GM12878 (cell line): ENCODE results near the gene CDCP2. TPM values are rescaled to one million over a fixed set of nuclear protein-coding genes. Genes with fewer than 3 reads are reported as not detected.

ENCODE experiments used
- ATAC-seq: fragments of 200-7000 bp; cut with Tn5 transposase; 3 replicates; pipeline ENCODE4 v1.9.1; 2020; ENCODE audit warnings: mild to moderate bottlenecking, moderate library complexity
- BruUV-seq: library from RNA; stranded (reverse); fragments of 400-500 nt; replicated peaks from 2 replicates; lab custom pipeline; 2021; lab: Mats Ljungman, UMichigan
- CTCF ChIA-PET: fragments of 300-600 bp; sonication (Branson Sonifier 250); formaldehyde crosslinking; extraction: SDS; loops from one replicate; lab custom pipeline; 2021; ENCODE audit warnings: inconsistent platforms; lab: Yijun Ruan, JAX
- POLR2A ChIA-PET: fragments of 350-600 bp; formaldehyde crosslinking; extraction: SDS; loops from one replicate; lab custom pipeline; 2021; ENCODE audit warnings: inconsistent platforms; lab: Charles Lee
- RAD21 ChIA-PET: fragments of 300-600 bp; sonication (Branson Sonifier 250); formaldehyde crosslinking; loops from one replicate; lab custom pipeline; 2023; ENCODE audit warnings: antibody characterized with exemption; ENCODE audit not compliant: unreplicated experiment; lab: Charles Lee
- SMC1A ChIA-PET: fragments of 300-600 bp; sonication (Branson Sonifier 250); formaldehyde crosslinking; loops from one replicate; lab custom pipeline; 2023; ENCODE audit not compliant: unreplicated experiment, uncharacterized antibody; lab: Charles Lee
- DNase-seq: peaks from one replicate; pipeline ENCODE4 v3.0.0-alpha.2; 2011; ENCODE audit warnings: low read depth, low spot score
- FAIRE-seq: peaks from 3 replicates; lab custom pipeline; 2011; peaks lifted over from hg19 to GRCh38; lab: Jason Lieb, UNC
- H2AFZ ChIP-seq: 2 replicates; pipeline ENCODE4 v1.6.0; 2011; ENCODE audit warnings: low read depth, low read length, control low read depth; ENCODE audit not compliant: control insufficient read depth
- H3K27ac ChIP-seq: 2 replicates; pipeline ENCODE4 v1.5.1; 2011; ENCODE audit warnings: control low read depth; ENCODE audit not compliant: control insufficient read depth, insufficient read depth
- H3K27me3 ChIP-seq, 2 experiments: replicated peaks in 1 of 2; 2 replicates each; pipeline versions ENCODE4 v1.6.0 to v1.6.1; 2011; ENCODE audit warnings: low read length in 1 of 2; ENCODE audit not compliant: control insufficient read depth in 2 of 2, insufficient read depth in 2 of 2
- H3K36me3 ChIP-seq, 2 experiments: 2 replicates each; pipeline ENCODE4 v1.5.1; 2011; ENCODE audit warnings: low read length in 1 of 2; ENCODE audit not compliant: control insufficient read depth in 2 of 2, insufficient read depth in 2 of 2
- H3K4me1 ChIP-seq: 2 replicates; pipeline ENCODE4 v1.6.1; 2011; ENCODE audit warnings: mild to moderate bottlenecking, low read length, moderate library complexity, mixed read lengths; ENCODE audit not compliant: control insufficient read depth, insufficient read depth
- H3K4me2 ChIP-seq: 2 replicates; pipeline ENCODE4 v1.6.0; 2011; ENCODE audit warnings: control low read depth; ENCODE audit not compliant: control insufficient read depth, insufficient read depth
- H3K4me3 ChIP-seq: fragments of 200-600 bp; sonication (generic); 2 replicates; pipeline ENCODE4 v1.5.1; 2016
- H3K79me2 ChIP-seq: 2 replicates; pipeline ENCODE4 v1.6.0; 2011; ENCODE audit warnings: low read length; ENCODE audit not compliant: control insufficient read depth, insufficient read depth
- H3K9ac ChIP-seq: 2 replicates; pipeline ENCODE4 v1.8.0; 2011; ENCODE audit warnings: low read length, control low read depth, mixed read lengths; ENCODE audit not compliant: control insufficient read depth, insufficient read depth
- H3K9me3 ChIP-seq: replicated peaks from 3 replicates; pipeline ENCODE4 v1.5.1; 2011; ENCODE audit warnings: mild to moderate bottlenecking, low read length; ENCODE audit not compliant: control insufficient read depth, insufficient read depth
- H4K20me1 ChIP-seq: 2 replicates; pipeline ENCODE4 v1.6.0; 2011; ENCODE audit not compliant: control insufficient read depth, insufficient read depth
- ASH2L ChIP-seq: fragments of 300-600, 200-600 bp; sonication (generic); IDR thresholded peaks from 2 replicates; pipeline ENCODE4 v1.6.1; 2017; ENCODE audit warnings: low read depth, mild to moderate bottlenecking, borderline replicate concordance
- E4F1 ChIP-seq: fragments of 450-650 bp; IDR thresholded peaks from 2 replicates; pipeline ENCODE4 v1.6.1; 2018; ENCODE audit warnings: borderline replicate concordance, mild to moderate bottlenecking; ENCODE audit not compliant: partially characterized antibody
- NR2C2 ChIP-seq: IDR thresholded peaks from 2 replicates; pipeline ENCODE4 v1.6.1; 2011; ENCODE audit warnings: borderline replicate concordance, low read depth; ENCODE audit not compliant: control insufficient read depth, insufficient read length
- RAD51 ChIP-seq: fragments of 450-650 bp; IDR thresholded peaks from 2 replicates; pipeline ENCODE4 v1.6.1; 2016; ENCODE audit warnings: moderate library complexity, mild to moderate bottlenecking, inconsistent platforms
- SMARCA5 ChIP-seq: fragments of 450-650 bp; IDR thresholded peaks from 2 replicates; pipeline ENCODE4 v1.6.1; 2017; ENCODE audit warnings: mild to moderate bottlenecking
- ZNF24 ChIP-seq: fragments of 450-650 bp; IDR thresholded peaks from 2 replicates; pipeline ENCODE4 v1.6.1; 2017; ENCODE audit warnings: antibody characterized with exemption, mild to moderate bottlenecking
- WGBS: methylation state at CpG from one replicate; pipeline ENCODE4 v1.1.6; 2016; ENCODE audit warnings: low lambda C conversion rate; ENCODE audit not compliant: insufficient replicate concordance, insufficient coverage; ENCODE audit errors: missing lambda C conversion rate; 5-methylcytosine and 5-hydroxymethylcytosine counted together
- in situ Hi-C: fragments of 300-500 bp; cut with MboI; formaldehyde crosslinking; loops from 9 replicates; pipeline ENCODE4 v1.14.3; 2018; ENCODE audit warnings: mixed read lengths
- intact Hi-C: fragments of 100-400 bp; cut with micrococcal nuclease; formaldehyde crosslinking; loops from one replicate; pipeline ENCODE4 v1.14.2; 2022; ENCODE audit not compliant: unreplicated experiment
- polyA plus RNA-seq, 11 experiments: library from polyadenylated mRNA; depleted of rRNA in 4 of 11; unstranded in 6 of 11; stranded (reverse) in 5 of 11; fragments of >200 nt; fragmentation: Nextera tagmentation in 4 of 11; fragmentation: Illumina TruSeq in 1 of 11; extraction: Ambion mirVana in 4 of 11; extraction: Trizol in 1 of 11; gene quantifications; 1 replicate in 1 of 11; 2 replicates in 10 of 11; pipeline versions ENCODE4 v1.2.1 to v1.2.3, GENCODE V29; 2011 to 2016; ENCODE audit warnings: inconsistent platforms in 2 of 11, missing spikeins in 2 of 11, low read depth in 1 of 11
- total RNA-seq, 4 experiments: library from RNA; depleted of rRNA in 3 of 4; stranded (reverse); fragments of >200 nt in 3 of 4; fragmentation: Illumina TruSeq in 1 of 4; extraction: Trizol in 1 of 4; gene quantifications; 2 replicates each; pipeline versions ENCODE4 v1.2.1 to v1.2.3, GENCODE V29; 2013 to 2021
- TF ChIP-seq, protein P1 (sequence below): fragments of 450-650 bp; IDR thresholded peaks from 2 replicates; pipeline ENCODE4 v1.6.1; 2017; ENCODE audit warnings: mild to moderate bottlenecking, moderate library complexity

The CDCP2 gene
- total and polyA plus RNA-seq, 10 of the 15 experiments (the other 5 are each of a cell fraction or from before 2014, with no cell fraction given) = 0.06 TPM; not detected in 9

DNA sequence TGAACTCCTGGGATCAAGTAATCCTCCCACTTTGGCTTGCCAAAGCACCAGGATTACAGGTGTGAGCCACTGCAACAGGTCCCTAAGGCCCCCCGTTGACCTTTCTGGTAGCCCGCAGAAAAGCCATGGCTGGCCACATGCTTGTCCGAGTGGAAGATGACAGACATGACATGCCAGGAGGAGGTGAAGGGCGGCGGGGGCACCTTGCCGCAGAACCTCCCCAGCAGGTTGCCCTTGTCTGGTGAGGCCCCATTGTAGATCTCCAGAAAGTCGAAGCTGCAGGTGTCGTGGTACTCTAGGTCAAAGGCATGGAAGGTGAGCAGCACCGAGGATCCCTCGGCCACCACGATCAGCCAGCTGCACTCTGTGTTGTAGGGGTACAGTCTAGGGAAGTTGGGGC, 8.4 kb downstream of the CDCP2 start:
- no peak for ATAC-seq
- no peak overlapping the region for H3K27ac ChIP-seq
- H2AFZ ChIP-seq = no peak overlapping the region
- RAD21 ChIA-PET = no interaction called here
- SMC1A ChIA-PET = no interaction called here
- no peaks in the 10 kb centered on the region for H3K27me3 ChIP-seq
- H3K9me3 ChIP-seq = no peaks in the 10 kb centered on the region
- BruUV-seq = no TSS peak
- H3K79me2 ChIP-seq = no peaks in the 10 kb centered on the region
- 63% methylated on average over 11 of the region's 11 CpGs for WGBS
- CTCF ChIA-PET = no interaction called here
- no peak for FAIRE-seq
- H3K4me3 ChIP-seq = no peak overlapping the region
- no peak for DNase-seq
- H3K36me3 ChIP-seq = no peaks in the 10 kb centered on the region
- intact Hi-C loops (no loop called here), in situ Hi-C loops (no loop called here)
- H3K4me1 ChIP-seq = no peaks in the 10 kb centered on the region
- POLR2A ChIA-PET = no interaction called here
- TF ChIP-seq NR2C2 = no peak
- TF ChIP-seq SMARCA5 = no peak
- H3K4me2 ChIP-seq = no peak overlapping the region
- H4K20me1 ChIP-seq = no peaks in the 10 kb centered on the region
- H3K9ac ChIP-seq = no peak overlapping the region

DNA sequence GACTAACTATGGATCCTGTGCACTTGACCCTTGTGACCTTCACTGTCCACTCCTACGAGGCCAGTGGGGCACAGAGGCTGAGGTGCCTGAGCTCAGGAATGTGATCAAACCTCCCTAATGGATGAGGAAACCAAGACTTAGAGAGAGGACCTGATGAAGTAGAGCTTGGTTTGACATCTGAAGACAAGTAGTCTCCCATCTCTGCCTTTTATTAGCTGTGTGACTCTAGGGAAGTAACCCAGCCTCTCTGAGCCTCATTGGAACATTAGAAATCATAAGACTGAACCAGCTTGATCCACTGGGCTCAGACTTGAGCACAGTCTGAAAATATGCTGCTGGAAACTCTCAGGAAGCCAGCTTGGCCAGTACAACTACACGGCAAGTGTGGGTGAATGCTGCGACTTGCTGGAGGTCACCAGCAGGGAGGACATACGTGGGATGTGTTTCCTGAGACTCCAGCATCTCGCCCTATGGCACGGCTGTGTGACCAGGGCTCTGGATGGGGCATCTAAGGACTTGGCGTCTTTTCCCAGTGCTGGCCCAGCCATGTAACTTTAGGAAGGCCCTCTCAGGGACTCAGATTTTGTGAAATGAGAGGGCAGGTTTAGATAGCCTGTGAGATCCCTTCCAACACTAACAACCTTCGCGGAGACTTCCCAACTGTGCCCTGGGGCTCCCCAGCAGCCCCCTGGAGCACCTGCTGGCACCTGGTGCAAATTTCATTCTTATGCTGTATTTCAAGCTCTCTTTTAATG, 10.5 kb downstream of the CDCP2 start:
- in situ Hi-C loops = no loop called here
- Histone ChIP-seq H4K20me1 (no peaks in the 10 kb centered on the region), H3K4me2 (no peak overlapping the region), H3K27me3 (no peaks in the 10 kb centered on the region), H3K4me1 (no peaks in the 10 kb centered on the region), H3K9me3 (no peaks in the 10 kb centered on the region), H3K4me3 (no peak overlapping the region), H3K36me3 (no peaks in the 10 kb centered on the region), H2AFZ (no peak overlapping the region), H3K79me2 (no peaks in the 10 kb centered on the region), H3K27ac (no peak overlapping the region), H3K9ac (no peak overlapping the region)
- CTCF ChIA-PET = no interaction called here
- WGBS = 36% methylated on average over 9 of the region's 9 CpGs
- FAIRE-seq = no peak
- RAD21 ChIA-PET = no interaction called here
- DNase-seq = no peak
- intact Hi-C loops = no loop called here
- SMC1A ChIA-PET = no interaction called here
- POLR2A ChIA-PET = no interaction called here
- ATAC-seq = no peak
- BruUV-seq = no TSS peak
- no peak for TF ChIP-seq ASH2L
- no peak for TF ChIP-seq E4F1
- TF ChIP-seq, protein P1, sequence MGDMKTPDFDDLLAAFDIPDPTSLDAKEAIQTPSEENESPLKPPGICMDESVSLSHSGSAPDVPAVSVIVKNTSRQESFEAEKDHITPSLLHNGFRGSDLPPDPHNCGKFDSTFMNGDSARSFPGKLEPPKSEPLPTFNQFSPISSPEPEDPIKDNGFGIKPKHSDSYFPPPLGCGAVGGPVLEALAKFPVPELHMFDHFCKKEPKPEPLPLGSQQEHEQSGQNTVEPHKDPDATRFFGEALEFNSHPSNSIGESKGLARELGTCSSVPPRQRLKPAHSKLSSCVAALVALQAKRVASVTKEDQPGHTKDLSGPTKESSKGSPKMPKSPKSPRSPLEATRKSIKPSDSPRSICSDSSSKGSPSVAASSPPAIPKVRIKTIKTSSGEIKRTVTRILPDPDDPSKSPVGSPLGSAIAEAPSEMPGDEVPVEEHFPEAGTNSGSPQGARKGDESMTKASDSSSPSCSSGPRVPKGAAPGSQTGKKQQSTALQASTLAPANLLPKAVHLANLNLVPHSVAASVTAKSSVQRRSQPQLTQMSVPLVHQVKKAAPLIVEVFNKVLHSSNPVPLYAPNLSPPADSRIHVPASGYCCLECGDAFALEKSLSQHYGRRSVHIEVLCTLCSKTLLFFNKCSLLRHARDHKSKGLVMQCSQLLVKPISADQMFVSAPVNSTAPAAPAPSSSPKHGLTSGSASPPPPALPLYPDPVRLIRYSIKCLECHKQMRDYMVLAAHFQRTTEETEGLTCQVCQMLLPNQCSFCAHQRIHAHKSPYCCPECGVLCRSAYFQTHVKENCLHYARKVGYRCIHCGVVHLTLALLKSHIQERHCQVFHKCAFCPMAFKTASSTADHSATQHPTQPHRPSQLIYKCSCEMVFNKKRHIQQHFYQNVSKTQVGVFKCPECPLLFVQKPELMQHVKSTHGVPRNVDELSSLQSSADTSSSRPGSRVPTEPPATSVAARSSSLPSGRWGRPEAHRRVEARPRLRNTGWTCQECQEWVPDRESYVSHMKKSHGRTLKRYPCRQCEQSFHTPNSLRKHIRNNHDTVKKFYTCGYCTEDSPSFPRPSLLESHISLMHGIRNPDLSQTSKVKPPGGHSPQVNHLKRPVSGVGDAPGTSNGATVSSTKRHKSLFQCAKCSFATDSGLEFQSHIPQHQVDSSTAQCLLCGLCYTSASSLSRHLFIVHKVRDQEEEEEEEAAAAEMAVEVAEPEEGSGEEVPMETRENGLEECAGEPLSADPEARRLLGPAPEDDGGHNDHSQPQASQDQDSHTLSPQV = no peak
- no peak for TF ChIP-seq RAD51
- TF ChIP-seq ZNF24 = no peak
